K562 treated with DMSO at 1 percent for 48 hours (cell line): Measurements from ENCODE around the gene OR5F1. TPM values are rescaled to one million over a fixed set of nuclear protein-coding genes. Genes with fewer than 3 reads are reported as not detected.

Experiments used
- total RNA-seq: library from RNA; unstranded; fragments of 300-600 nt; gene quantifications from 2 replicates; pipeline ENCODE4 v1.2.3, GENCODE V29; 2022; ENCODE audit warnings: low replicate concordance; ENCODE audit errors: extremely low read depth

Gene OR5F1
- not detected in 2 replicates for total RNA-seq

DNA sequence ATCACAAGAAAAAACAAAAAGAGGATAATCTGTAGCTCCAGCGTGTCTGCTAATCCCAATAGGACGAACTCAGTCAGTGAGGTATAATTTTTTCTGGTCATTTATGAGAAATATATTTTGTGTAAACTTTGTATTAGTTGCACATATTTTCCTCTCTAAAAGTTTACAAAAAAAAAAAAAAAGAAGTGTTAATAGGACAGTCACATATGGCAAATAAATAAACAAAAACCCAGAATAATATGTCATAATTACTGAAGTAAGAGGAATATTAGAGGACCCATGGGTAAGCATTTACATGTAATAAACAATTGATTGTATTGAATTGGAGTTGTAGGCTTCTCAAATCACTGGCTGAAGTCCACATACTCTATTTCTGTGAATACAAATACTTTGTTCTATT lies at the start of gene OR5F1:
OR5F1 (minus strand) TSS at position 101 of the 400 bp plus-strand sequence; CDS start at position 101, 0 bp downstream.

DNA sequence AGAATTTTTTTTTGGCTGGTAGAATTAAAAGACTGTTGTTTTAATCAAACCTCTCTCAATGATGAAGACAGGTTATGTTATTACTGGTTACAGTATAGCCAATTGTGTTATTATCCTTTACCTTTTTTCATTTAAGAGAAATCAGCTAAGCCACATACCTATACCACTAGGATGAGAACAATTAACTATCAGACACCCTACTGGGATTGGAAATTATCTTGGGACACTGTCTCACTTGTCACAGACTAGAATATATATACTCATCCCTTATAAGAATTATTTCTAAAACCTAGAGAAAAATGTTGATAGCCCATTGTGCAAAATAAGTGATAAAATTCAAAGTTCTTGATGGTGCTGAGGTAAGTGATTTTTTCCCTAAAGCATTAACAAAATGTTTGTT lies 32.9 kb upstream of the OR5F1 start, which contains the start of gene OR5AS1:
OR5AS1 (plus strand) TSS at position 301 of the 400 bp plus-strand sequence. CDS start 2,765 bp downstream, outside the sequence.

DNA sequence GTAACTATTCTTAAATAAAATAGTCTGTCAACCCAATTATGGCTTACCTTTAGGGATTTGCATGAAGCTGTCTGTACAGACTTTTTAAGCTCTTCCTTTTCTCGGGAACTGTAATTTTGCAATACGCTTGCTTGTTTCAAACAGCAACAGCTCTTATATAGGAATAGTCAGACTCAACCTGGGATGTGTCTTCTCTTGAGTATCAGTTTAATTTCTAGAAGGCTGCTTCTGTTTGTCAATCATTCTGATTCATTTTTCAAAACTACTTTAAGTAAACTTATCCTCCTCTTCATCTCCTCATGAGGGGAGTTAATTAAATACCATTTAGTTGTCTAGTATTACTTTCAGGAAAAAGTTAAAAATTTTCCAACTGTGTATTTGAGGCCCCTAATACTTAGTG lies 24.6 kb downstream of the OR5F1 start, which contains the start of gene OR10AG1:
OR10AG1 (minus strand) TSS at position 101 of the 400 bp plus-strand sequence; CDS start at position 63, 38 bp downstream.

Other genes starting within 250 kb of the OR5F1 start
- gene OR5D13, start 221.2 kb downstream of the OR5F1 start, total RNA-seq, result not detected in 2 replicates
- not detected in 2 replicates for gene OR5D14, start 199.1 kb downstream of the OR5F1 start, total RNA-seq
- not detected in 2 replicates for gene OR5L1, start 183.3 kb downstream of the OR5F1 start, total RNA-seq
- not detected in 2 replicates for gene OR5D18, start 175.0 kb downstream of the OR5F1 start, total RNA-seq
- not detected in 2 replicates for gene OR5L2, start 167.4 kb downstream of the OR5F1 start, total RNA-seq
- gene OR5D16, start 155.9 kb downstream of the OR5F1 start, total RNA-seq, result not detected in 2 replicates
- not detected in 2 replicates for gene TRIM51, start 111.3 kb downstream of the OR5F1 start, total RNA-seq
- gene OR5W2, start 80.0 kb downstream of the OR5F1 start, total RNA-seq, result not detected in 2 replicates
- gene OR5I1, start 58.2 kb downstream of the OR5F1 start, total RNA-seq, result not detected in 2 replicates
- gene OR10AG1, start 24.7 kb downstream of the OR5F1 start, total RNA-seq, result not detected in 2 replicates
- gene OR5AS1, start 33.0 kb upstream of the OR5F1 start, total RNA-seq, result not detected in 2 replicates
- not detected in 2 replicates for gene OR8I2, start 98.7 kb upstream of the OR5F1 start, total RNA-seq
- not detected in 2 replicates for gene OR8H2, start 109.1 kb upstream of the OR5F1 start, total RNA-seq
- not detected in 2 replicates for gene OR8H3, start 127.7 kb upstream of the OR5F1 start, total RNA-seq
- not detected in 2 replicates for gene OR8J3, start 145.6 kb upstream of the OR5F1 start, total RNA-seq
- not detected in 2 replicates for gene OR8K5, start 165.7 kb upstream of the OR5F1 start, total RNA-seq
- not detected in 2 replicates for gene OR5J2, start 182.0 kb upstream of the OR5F1 start, total RNA-seq
- not detected in 2 replicates for gene OR5T2, start 239.6 kb upstream of the OR5F1 start, total RNA-seq